GM21825 (cell line): ENCODE data around the gene CYP2W1.

Experiments used
- ATAC-seq: cut with Tn5 transposase; IDR thresholded peaks from one replicate; pipeline ENCODE4 v1.9.1; 2021; ENCODE audit warnings: mild to moderate bottlenecking, moderate library complexity; ENCODE audit not compliant: unreplicated experiment

CYP2W1 gene

DNA sequence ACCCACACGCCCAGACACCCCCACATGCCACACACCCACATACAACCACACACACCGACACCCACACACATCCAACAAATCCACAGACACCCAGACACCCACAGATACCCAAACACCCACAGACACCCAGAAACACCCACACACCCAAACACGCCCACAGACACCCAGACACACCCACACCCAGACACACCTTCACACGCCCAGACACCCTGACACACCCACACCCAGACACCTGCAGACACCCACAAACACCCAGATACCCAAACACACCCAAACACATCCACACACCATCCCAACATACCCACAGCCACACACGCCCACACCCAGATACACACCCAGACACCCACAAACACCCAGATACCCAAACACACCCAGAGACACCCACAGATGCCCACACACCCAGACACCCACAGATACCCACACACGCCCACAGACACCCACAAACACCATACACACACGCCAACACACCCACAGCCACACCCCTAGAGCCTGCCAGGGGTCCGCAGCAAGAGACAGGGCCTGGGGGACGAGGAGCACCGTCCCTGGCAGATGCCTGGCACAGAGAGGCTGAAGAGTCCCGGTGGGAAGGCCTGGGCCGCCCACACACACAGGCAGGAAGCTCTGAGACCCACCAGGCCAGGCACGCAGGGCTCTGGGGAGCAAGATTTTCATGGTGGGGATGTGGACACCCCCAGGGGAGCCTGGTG is 28.5 kb downstream of the CYP2W1 start:
- no peak for ATAC-seq

DNA sequence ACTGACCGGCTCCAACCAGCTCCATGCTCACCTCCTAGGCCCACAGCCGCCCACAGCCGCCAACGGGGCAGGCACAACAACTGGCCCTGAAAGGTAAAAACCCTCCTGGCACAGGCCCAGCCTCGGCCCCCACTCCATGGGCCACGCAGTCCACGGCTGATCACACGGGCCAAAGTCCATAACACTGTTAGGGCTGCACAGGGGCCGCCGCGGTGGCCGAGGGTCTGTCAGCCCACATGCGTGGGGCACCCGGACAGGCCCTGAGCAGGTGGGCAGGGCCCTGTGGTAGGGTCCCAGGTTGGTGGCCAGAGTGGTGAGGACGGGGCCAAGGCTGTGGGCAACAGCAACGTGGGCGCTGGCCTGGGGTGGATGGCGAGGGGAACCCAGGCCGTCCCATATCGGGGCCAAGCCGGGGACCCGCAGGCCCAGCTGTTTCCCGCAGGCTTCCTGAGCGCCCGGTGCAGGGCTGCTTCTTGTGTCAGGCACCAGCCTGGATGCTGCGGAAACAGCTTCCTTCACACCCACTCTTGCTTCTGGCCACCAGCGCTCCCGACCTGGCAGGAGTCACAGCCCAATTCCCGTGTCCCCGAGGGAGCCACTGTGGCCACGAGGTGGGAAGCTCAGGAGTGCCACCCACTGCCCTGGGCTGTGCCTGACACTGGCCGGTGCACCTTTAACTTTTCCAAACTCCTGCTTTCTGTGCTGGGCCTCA is 29.2 kb downstream of the CYP2W1 start:
- ATAC-seq = no peak

GRCh38 chr7:1012716-1013095 is 29.7 kb downstream of the CYP2W1 start:
- no peak for ATAC-seq

- ATAC-seq = no peak
Measured at GRCh38 chr7:1013581-1013980, 30.6 kb downstream of the CYP2W1 start.

- no peak for ATAC-seq
Measured at GRCh38 chr7:1014681-1015080, 31.7 kb downstream of the CYP2W1 start.

DNA sequence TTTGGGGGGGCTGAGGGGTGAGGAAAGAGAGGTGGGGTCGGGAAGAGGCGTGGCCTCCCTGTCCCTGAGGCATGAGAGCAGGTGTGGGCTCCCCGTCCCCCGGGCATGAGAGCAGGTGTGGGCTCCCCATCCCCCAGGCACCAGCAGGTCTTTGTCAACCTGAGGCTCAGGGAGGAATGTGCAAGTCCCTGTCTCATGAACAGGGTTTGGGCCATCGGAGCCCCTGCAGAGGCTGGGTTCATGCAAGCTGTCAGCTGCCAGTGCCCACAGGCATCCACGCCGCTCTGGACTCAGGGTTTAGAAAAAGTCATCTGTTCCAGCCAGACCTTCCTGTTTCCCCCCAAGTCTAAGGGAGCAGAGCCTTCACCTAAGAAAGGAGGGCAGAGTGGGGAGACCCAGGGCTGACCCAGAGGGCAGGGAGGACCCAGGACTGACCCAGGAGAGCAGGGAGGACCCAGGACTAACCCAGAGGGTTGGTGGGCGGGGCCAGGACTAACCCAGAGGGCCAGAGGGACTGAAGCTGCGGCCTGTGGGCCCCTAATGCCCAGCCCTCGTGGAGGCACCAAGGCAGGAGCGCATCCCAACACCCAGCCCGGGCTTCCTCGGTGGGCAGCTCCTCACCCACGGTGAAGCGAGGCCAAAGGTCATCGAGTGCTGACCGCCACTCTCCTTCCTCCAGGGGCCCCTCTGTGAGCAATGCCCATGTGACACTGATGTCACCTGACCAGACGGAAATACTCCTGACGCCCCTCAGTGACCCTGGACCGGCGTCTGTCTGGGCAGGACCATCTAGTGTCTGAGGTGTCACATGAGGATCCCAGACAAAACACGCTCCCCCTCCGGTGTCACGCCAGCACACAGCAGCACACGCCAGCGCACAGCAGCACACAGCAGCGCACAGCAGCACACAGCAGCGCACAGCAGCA is 32.5 kb downstream of the CYP2W1 start:
- ATAC-seq = no peak

GRCh38 chr7:1016577-1017531 is 33.9 kb downstream of the CYP2W1 start:
- no peak for ATAC-seq

- ATAC-seq = no peak
Measured at GRCh38 chr7:1017586-1018333, 34.8 kb downstream of the CYP2W1 start.

DNA sequence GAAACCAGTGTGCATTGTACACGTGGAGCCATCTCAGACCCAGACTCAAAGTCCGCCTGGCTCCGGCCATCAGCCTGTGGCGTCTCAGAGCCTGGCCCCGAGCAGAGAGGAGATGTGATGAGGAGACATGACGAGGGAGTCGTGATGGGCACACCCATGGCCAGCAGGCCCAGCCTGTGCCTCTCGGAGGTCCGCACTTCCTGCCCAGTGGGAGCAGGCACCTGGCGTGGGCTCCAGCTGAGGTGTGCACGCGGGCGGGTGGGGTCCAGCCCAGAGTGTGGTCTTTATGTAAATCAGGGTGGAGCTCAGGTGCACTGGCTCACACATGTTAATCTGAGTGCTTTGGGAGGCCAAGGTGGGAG is 35.3 kb downstream of the CYP2W1 start:
- no peak for ATAC-seq

DNA sequence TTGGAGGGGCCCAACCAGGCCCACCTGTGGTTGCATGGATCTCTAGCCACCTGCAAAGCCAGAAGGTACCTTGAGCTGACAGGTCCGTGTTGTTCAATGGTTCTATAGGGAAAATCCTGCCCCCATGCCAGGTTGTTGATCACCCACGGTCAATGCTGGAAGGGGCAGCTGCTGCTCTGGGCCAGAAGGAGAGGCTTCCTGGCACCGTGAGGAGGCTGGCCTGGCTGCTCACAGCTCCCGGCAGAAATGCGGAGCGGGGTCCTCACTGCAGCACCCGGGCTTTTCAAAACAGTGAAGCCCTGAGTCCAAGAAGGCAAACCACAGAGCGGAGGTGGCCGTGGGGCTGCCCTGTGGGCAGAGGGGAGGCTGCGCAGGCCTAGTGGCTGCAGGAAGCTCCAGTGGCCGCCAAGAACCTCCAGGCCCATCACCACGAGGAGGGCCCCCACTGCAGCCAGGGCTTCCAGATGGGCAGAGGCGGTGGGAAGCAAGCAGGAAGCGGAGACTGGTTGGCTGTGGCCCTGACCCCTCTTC is 36.3 kb downstream of the CYP2W1 start:
- no peak for ATAC-seq

DNA sequence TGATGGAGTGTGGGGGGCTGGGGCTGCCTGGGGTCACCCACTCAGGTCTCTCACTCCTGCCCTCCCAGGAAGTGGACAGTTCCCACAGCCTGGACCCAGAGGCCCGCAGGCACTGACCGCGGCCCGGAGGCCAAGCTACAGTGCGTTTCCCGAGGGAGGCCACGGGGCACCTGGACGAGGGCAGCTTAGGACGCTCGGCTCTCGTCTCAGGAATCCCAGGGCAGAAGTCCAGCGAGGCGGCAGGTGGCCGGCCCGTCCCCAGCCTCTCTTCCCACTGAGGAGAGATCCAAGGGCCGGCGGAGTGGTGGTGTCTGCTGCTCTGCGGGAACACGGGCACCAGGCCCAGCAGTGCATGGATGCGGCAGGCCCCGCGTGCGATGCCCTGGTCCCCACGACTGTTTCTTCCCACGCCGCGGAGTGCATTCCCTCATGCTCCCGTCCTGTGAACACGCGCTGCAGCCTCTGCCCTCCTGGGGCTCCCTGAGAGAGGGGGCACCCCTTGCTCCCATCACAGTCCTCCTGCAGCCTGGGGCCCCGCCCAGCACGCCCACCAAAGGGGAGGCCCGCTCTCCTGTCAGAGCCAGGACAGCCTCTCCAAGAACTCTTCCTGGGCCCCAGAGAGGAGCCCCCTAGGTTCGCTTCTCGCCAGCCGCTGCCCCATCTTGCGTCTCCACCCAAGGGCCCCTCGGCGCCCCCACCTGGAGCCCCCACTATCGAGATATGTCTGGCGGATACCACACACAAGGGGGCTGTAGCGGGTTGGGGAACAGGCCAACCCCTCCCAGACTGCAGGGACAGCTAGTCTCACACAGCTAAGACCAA is 37.0 kb downstream of the CYP2W1 start:
- ATAC-seq = no peak

DNA sequence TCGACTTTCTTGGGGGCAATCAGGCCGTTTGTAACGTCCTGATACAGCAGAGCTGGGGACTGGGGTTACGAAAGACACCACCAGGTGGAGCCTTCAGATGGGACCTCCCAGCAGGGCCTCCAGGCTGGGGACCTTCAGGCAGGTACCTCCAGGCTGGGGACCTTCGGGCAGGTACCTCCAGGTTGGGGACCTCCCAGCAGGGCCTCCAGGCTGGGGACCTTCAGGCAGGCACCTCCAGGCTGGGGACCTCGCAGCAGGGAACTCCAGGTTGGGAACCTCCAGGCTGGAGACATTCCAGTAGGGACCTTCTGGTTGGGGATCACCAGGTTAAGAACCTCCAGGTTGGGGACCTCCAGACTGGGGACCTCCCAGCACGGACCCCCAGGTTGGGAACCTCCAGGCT is 37.9 kb downstream of the CYP2W1 start:
- no peak for ATAC-seq

GRCh38 chr7:1021366-1021765 is 38.4 kb downstream of the CYP2W1 start:
- ATAC-seq = no peak

DNA sequence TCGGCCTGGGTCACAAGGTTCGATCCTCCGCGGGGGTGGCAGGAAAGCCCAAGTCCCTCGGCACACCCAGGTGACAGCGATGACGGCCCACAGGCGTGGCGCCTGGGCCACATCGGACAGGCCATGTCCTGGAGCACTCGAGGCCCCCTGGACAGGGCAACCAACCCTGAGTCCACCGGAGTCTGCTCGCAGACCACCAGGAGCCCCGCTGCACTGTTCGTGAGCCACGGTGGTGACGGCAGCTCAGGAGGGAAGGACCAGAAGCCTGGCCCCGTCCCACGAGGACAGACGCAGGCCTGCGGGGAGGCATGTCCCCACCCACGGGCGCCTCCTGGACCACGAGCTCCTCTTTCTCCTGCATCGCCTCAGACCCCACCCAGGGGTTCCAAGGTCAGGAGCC is 39.0 kb downstream of the CYP2W1 start:
- ATAC-seq = no peak

GRCh38 chr7:1022356-1022755 is 39.4 kb downstream of the CYP2W1 start:
- no peak for ATAC-seq

DNA sequence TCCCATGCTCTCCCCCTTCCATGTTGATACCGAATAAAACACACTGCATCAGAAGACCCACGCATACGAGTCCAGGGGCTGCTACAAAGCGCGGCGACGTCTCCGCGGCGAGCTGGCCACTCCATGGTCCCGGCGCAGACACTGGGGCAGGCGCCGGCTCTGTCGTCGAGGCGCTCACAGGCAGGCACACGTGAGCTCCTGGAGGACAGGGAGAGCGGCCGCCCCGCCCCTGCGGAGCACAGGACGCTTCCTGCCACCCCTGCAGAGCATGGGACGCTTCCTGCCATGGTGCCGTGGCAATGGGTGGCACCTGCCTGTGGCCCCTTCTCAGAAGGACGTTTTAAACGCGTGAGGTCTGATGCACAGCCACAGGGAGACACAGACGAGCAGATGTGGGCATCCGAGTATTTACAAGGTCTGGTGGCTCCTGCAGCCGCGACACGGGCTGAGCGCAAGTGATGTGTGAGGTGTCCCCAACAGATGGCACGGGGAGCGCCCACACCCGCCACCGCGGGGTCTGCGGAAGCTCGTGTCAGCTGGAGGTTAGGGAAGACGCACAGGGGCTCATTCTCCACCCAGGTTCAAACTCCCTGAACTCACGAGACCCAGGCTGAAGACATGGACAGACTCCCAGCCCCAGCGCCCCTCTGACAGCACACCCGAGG is 40.0 kb downstream of the CYP2W1 start:
- no peak for ATAC-seq

- ATAC-seq = peak; percentile 53
Measured at GRCh38 chr7:1024331-1024841, 41.4 kb downstream of the CYP2W1 start.
